KOPT-K1 (cell line): ENCODE measurements around the gene LMO7.

Source experiments
- H3K27ac ChIP-seq: fragments of 200-600 bp; sonication (generic); 2 replicates; pipeline ENCODE4 v1.5.1; 2016; ENCODE audit warnings: antibody characterized with exemption, mild to moderate bottlenecking, low read depth, low read length; ENCODE audit not compliant: poor library complexity, severe bottlenecking
- H3K36me3 ChIP-seq: fragments of 200-600 bp; sonication (generic); 2 replicates; pipeline ENCODE4 v1.5.1; 2017; ENCODE audit warnings: antibody characterized with exemption, mild to moderate bottlenecking, low read length, moderate library complexity; ENCODE audit not compliant: insufficient read depth
- H3K9me3 ChIP-seq: fragments of 200-600 bp; sonication (generic); 2 replicates; pipeline ENCODE4 v1.5.1; 2017; ENCODE audit warnings: antibody characterized with exemption, low read length, mild to moderate bottlenecking; ENCODE audit not compliant: insufficient read depth, poor library complexity, severe bottlenecking

LMO7 gene

GRCh38 chr13:75879656-75880055 is 243.5 kb downstream of the LMO7 start:
- Histone ChIP-seq H3K27ac (no peak overlapping the region), H3K9me3 (no peaks in the 10 kb centered on the region), H3K36me3 (no peaks in the 10 kb centered on the region)

- Histone ChIP-seq H3K9me3 (no peaks in the 10 kb centered on the region), H3K27ac (no peak overlapping the region), H3K36me3 (no peaks in the 10 kb centered on the region)
Measured at GRCh38 chr13:75881109-75881775, 245.1 kb downstream of the LMO7 start.

- H3K27ac ChIP-seq: no peak overlapping the region
- no peaks in the 10 kb centered on the region for H3K9me3 ChIP-seq
- no peaks in the 10 kb centered on the region for H3K36me3 ChIP-seq
Measured at GRCh38 chr13:75882261-75882660, 246.1 kb downstream of the LMO7 start.

DNA sequence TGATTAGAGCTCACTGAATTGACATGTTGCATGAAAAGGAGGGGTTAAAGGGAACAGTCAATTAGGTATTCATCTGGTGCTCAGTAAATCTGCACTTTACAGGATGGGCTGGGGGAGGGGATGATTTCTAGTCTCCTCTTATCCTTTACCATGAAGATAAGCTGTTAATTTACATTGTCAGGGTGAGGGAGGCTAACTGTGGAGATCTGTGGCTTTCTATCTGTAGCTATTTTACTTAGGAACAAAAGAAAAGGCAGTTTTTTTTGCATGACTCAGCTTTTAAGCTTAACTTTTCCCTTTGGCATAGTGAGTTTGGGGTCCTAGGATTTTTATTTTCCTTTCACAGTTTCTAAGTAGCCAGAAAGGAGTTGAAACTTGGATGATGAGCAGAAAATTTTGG is 253.3 kb downstream of the LMO7 start:
- Histone ChIP-seq H3K36me3 (no peaks in the 10 kb centered on the region), H3K27ac (no peak overlapping the region), H3K9me3 (no peaks in the 10 kb centered on the region)

GRCh38 chr13:75895168-75895567 is 259.0 kb downstream of the LMO7 start:
- H3K9me3 ChIP-seq: peaks cover 8% of the 10 kb centered on the region
- no peaks in the 10 kb centered on the region for H3K36me3 ChIP-seq
- no peak overlapping the region for H3K27ac ChIP-seq

- H3K9me3 ChIP-seq: peaks cover 8% of the 10 kb centered on the region
- no peak overlapping the region for H3K27ac ChIP-seq
- H3K36me3 ChIP-seq: no peaks in the 10 kb centered on the region
Measured at GRCh38 chr13:75896271-75896670, 260.1 kb downstream of the LMO7 start.

DNA sequence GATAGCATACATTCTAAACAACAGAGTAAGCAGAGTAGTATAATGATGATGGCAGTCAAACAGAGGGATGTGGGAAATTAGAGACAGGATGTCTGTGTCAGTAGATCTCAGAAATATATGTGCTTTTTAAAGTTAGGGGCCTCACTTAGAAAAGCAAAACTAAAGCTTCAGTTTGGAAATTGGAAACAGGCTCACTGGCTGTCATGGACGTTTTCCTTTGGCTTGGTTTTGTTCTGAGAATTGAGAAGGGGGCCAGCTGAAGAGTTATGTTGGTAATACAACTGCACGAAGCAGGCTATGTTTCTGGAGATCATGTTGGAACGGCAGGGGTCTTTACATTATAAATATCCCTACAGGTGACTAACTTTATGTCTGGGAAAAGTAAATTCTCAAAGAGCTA is 261.3 kb downstream of the LMO7 start:
- Histone ChIP-seq H3K9me3 (peaks cover 8% of the 10 kb centered on the region), H3K36me3 (no peaks in the 10 kb centered on the region), H3K27ac (no peak overlapping the region)

DNA sequence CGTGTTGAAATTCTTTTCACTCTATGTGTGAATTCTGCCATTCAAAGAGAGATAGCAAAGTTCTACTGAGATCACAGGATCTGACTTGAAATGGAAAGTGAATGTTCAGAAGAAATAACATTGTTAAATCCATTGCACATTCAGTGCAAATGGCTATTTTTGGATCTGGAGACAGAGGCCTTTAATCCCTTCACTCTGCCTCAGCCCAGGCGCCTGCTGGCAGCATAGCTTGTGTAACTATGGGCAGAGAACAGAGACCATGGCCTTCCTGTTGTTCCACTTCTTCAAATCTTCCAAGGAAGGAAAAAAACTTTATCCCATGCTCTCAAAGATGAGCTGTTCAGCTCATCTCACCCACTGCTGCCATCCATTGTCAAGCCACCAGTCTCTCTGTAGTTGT is 265.4 kb downstream of the LMO7 start:
- Histone ChIP-seq H3K36me3 (no peaks in the 10 kb centered on the region), H3K27ac (no peak overlapping the region), H3K9me3 (peaks cover 8% of the 10 kb centered on the region)

- Histone ChIP-seq H3K27ac (no peak overlapping the region), H3K9me3 (peaks cover 8% of the 10 kb centered on the region), H3K36me3 (no peaks in the 10 kb centered on the region)
Measured at GRCh38 chr13:75902166-75903104, 266.3 kb downstream of the LMO7 start.

GRCh38 chr13:75904012-75904411 is 267.9 kb downstream of the LMO7 start:
- H3K36me3 ChIP-seq: no peaks in the 10 kb centered on the region
- peaks cover 8% of the 10 kb centered on the region for H3K9me3 ChIP-seq
- no peak overlapping the region for H3K27ac ChIP-seq

DNA sequence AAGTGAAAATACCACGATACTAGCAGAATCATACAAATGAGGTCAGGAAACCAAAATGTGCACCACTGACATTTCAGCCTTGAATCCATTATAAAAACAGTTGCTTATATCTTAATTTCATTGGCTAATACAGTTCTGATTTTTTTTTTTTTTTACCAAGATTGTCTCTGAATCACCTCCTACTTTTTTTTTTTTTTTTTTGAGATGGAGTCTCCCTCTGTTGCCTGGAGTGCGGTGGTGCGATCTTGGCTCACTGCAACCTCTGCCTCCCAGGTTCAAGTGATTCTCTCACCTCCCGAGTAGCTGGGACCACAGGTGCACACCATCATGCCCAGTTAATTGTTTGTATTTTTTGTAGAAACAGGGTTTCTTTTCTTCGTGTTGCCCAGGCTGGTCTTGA is 270.2 kb downstream of the LMO7 start:
- no peaks in the 10 kb centered on the region for H3K36me3 ChIP-seq
- H3K9me3 ChIP-seq: no peaks in the 10 kb centered on the region
- H3K27ac ChIP-seq: no peak overlapping the region

DNA sequence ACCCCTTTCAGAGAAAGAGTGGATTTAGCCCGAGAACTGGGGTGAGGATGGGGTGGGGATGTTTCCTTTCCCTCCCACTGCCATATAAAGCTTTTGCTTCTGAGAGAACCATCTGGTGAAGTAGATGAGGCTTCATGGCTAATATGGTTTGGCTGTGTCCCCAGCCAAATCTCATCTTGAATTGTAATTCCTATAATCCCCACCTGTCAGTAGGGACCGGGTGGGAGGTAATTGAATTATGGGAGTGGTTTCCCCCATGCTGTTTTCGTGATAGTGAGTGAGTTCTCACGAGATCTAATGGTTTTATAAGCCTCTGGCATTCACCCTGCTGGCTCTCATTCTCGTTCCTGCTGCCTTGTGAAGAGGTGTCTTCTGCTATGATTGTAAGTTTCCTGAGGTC is 270.9 kb downstream of the LMO7 start:
- Histone ChIP-seq H3K27ac (no peak overlapping the region), H3K9me3 (no peaks in the 10 kb centered on the region), H3K36me3 (no peaks in the 10 kb centered on the region)

DNA sequence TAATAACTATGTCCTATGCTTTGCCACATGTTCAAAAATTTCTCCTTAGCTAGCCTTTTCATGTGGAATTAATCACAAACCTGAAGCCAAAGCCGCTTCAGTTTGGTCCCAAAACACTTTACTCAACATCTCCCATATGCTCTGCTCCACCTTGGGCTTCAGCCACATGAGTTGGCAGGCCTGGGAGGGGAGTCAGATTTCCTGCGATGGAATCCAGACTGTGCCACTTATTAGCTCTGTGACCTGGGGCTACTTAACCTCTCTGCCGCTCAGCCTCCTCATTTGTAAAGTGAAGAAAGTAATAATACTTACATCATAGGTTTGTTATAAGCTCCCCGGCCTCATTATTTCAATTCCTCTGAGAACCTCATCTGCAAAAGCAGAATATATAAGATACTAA is 272.0 kb downstream of the LMO7 start:
- Histone ChIP-seq H3K36me3 (no peaks in the 10 kb centered on the region), H3K9me3 (no peaks in the 10 kb centered on the region), H3K27ac (no peak overlapping the region)
